CD4-positive, CD25-positive, alpha-beta regulatory T cell (primary cell): ENCODE results near the gene CDK2. TPM values are rescaled to one million over a fixed set of nuclear protein-coding genes. Genes with fewer than 3 reads are reported as not detected.
"Not testable (repeated sequence)": the region's sequence is repeated elsewhere in the genome, so short reads cannot be mapped to it uniquely, and the experiment has no call there.

Source experiments
- ATAC-seq, 2 donors: fragments of 150-1000 bp; cut with Tn5 transposase; one replicate each; pipeline ENCODE4 v1.10.0; 2021; ENCODE audit warnings: low read depth in 2 of 2, moderate number of reproducible peaks in 2 of 2, moderate library complexity in 1 of 2
- DNase-seq, 3 donors: peaks; one replicate each; pipeline versions ENCODE4 v3.0.0 to v3.0.0-alpha.2; 2012 to 2022; ENCODE audit warnings: mixed read lengths in 1 of 3
- H3K27ac ChIP-seq: one replicate; pipeline ENCODE4 v1.7.0; 2013; ENCODE audit warnings: mild to moderate bottlenecking, low read length; ENCODE audit not compliant: insufficient read depth, poor library complexity, severe bottlenecking
- H3K27me3 ChIP-seq: one replicate; pipeline ENCODE4 v1.7.0; 2013; ENCODE audit warnings: low read length; ENCODE audit not compliant: control insufficient read depth, insufficient read depth
- H3K36me3 ChIP-seq: one replicate; pipeline ENCODE4 v1.7.0; 2013; ENCODE audit warnings: mild to moderate bottlenecking, low read length, moderate library complexity; ENCODE audit not compliant: control insufficient read depth, insufficient read depth
- H3K4me1 ChIP-seq: 2 replicates; pipeline ENCODE4 v1.7.0; 2013; ENCODE audit warnings: mild to moderate bottlenecking, low read length; ENCODE audit not compliant: insufficient read depth, control insufficient read depth, poor library complexity, severe bottlenecking
- H3K4me3 ChIP-seq: one replicate; pipeline ENCODE4 v1.7.0; 2013; ENCODE audit warnings: low read depth, mild to moderate bottlenecking, low read length, moderate library complexity
- H3K9me3 ChIP-seq, 2 experiments: 1 replicate in 1 of 2; 2 replicates in 1 of 2; pipeline ENCODE4 v1.7.0; 2013; ENCODE audit warnings: low read length in 2 of 2, mild to moderate bottlenecking in 1 of 2, moderate library complexity in 1 of 2; ENCODE audit not compliant: control insufficient read depth in 2 of 2
- H3K27ac Mint-ChIP-seq, 3 donors: one replicate each; pipeline ENCODE4 v1.8.0; 2020 to 2022; ENCODE audit warnings: mild to moderate bottlenecking in 3 of 3, mixed read lengths in 3 of 3, moderate library complexity in 2 of 3
- H3K27me3 Mint-ChIP-seq: one replicate; pipeline ENCODE4 v1.8.0; 2022; ENCODE audit warnings: mild to moderate bottlenecking, mixed read lengths
- H3K36me3 Mint-ChIP-seq: one replicate; pipeline ENCODE4 v1.8.0; 2020; ENCODE audit warnings: mixed read lengths
- H3K4me1 Mint-ChIP-seq, 4 donors: one replicate each; pipeline ENCODE4 v1.8.0; 2020 to 2022; ENCODE audit warnings: mixed read lengths in 4 of 4, mild to moderate bottlenecking in 1 of 4
- H3K4me3 Mint-ChIP-seq, 4 donors: one replicate each; pipeline ENCODE4 v1.8.0; 2020 to 2022; ENCODE audit warnings: mild to moderate bottlenecking in 4 of 4, mixed read lengths in 4 of 4, moderate library complexity in 3 of 4
- H3K9me3 Mint-ChIP-seq, 7 donors: one replicate each; pipeline ENCODE4 v1.8.0; 2020 to 2022; ENCODE audit warnings: mixed read lengths in 7 of 7, mild to moderate bottlenecking in 3 of 7, moderate library complexity in 2 of 7
- polyA plus RNA-seq, 4 donors: library from polyadenylated mRNA; unstranded; fragments of 300-500 nt; fragmentation: Illumina TruSeq; gene quantifications; one replicate each; pipeline ENCODE4 v1.2.3, GENCODE V29; 2021
- total RNA-seq: library from RNA; stranded (reverse); gene quantifications from one replicate; pipeline ENCODE4 v1.2.3, GENCODE V29; 2022

Gene CDK2
- total and polyA plus RNA-seq, 5 donors from 2014 or later, result 8.4 to 28.0 (median 10.7) TPM

- Histone ChIP-seq H3K4me1 (peaks cover 18% of the 10 kb centered on the region), H3K4me3 (peak overlapping the region; percentile 81), H3K27ac (peak overlapping the region; percentile 50), H3K27me3 (no peaks in the 10 kb centered on the region), H3K9me3 (no peaks in the 10 kb centered on the region), H3K36me3 (peaks cover 33% of the 10 kb centered on the region)
- peak overlapping the region; percentile 83 to 89 (median 88) for H3K4me3 Mint-ChIP-seq
- peak overlapping the region; percentile 76 to 91 (median 76) for H3K27ac Mint-ChIP-seq
- no peaks in the 10 kb centered on the region for H3K9me3 Mint-ChIP-seq
- ATAC-seq, result peak; percentile 71 to 81
- DNase-seq, result peak; percentile 63 to 88 (median 84)
- peaks cover 21% of the 10 kb centered on the region for H3K36me3 Mint-ChIP-seq
- peaks cover 6 to 37% (median 26%) of the 10 kb centered on the region in 4 donors for H3K4me1 Mint-ChIP-seq
- no peaks in the 10 kb centered on the region for H3K27me3 Mint-ChIP-seq
These were observed 29.6 kb downstream of the CDK2 start for GRCh38 chr12:55996201-55996714.

- Mint-ChIP-seq H3K9me3 (no peaks in the 10 kb centered on the region), H3K4me1 (peaks cover 6 to 37% (median 26%) of the 10 kb centered on the region in 4 donors), H3K4me3 (peak within 1 kb of the TSS; percentile 83 to 89 (median 88)), H3K27me3 (no peaks in the 10 kb centered on the region), H3K27ac (peak within 1 kb of the TSS; percentile 76 to 91 (median 91)), H3K36me3 (peaks cover 17% of the 10 kb centered on the region)
- Histone ChIP-seq H3K36me3 (peaks cover 28% of the 10 kb centered on the region), H3K27ac (peak within 1 kb of the TSS; percentile 50), H3K4me3 (peak within 1 kb of the TSS; percentile 81), H3K27me3 (no peaks in the 10 kb centered on the region), H3K9me3 (no peaks in the 10 kb centered on the region), H3K4me1 (peaks cover 18% of the 10 kb centered on the region)
- peak in 2 of 3 donors; percentile 45 to 78 for DNase-seq
- ATAC-seq, result peak; percentile 33 to 38
These were observed 30.3 kb downstream of the CDK2 start, which contains the start of gene SUOX for GRCh38 chr12:55996715-55997534. Gene SUOX (plus strand): TSS chr12:55997276. CDS start chr12:56002222, 4,946 bp downstream.

- Histone ChIP-seq H3K27ac (peak overlapping the region; percentile 50), H3K36me3 (peaks cover 22% of the 10 kb centered on the region), H3K4me1 (peaks cover 18% of the 10 kb centered on the region), H3K27me3 (no peaks in the 10 kb centered on the region), H3K4me3 (peak overlapping the region; percentile 81), H3K9me3 (no peaks in the 10 kb centered on the region)
- peak in 1 of 2 donors; percentile 30 for ATAC-seq
- peaks cover 6 to 37% (median 26%) of the 10 kb centered on the region in 4 donors for H3K4me1 Mint-ChIP-seq
- peak overlapping the region; percentile 83 to 89 (median 88) for H3K4me3 Mint-ChIP-seq
- no peaks in the 10 kb centered on the region for H3K27me3 Mint-ChIP-seq
- H3K9me3 Mint-ChIP-seq, result no peaks in the 10 kb centered on the region
- H3K27ac Mint-ChIP-seq, result peak overlapping the region in 2 of 3 donors; percentile 87 to 91
- peaks cover 11% of the 10 kb centered on the region for H3K36me3 Mint-ChIP-seq
- no peak for DNase-seq
These were observed 30.9 kb downstream of the CDK2 start for GRCh38 chr12:55997535-55997859.

GRCh38 chr12:55999522-55999921, 32.9 kb downstream of the CDK2 start:
- H3K4me1 ChIP-seq, result peaks cover 18% of the 10 kb centered on the region
- H3K4me3 ChIP-seq, H3K27ac ChIP-seq, H3K27me3 Mint-ChIP-seq, H3K27me3 ChIP-seq, H3K9me3 ChIP-seq, H3K36me3 Mint-ChIP-seq, ATAC-seq, H3K36me3 ChIP-seq, H3K9me3 Mint-ChIP-seq: not testable (repeated sequence)
- peak in 1 of 3 donors; percentile 57 for DNase-seq
- H3K27ac Mint-ChIP-seq, result peak overlapping the region; percentile 37 to 69 (median 38)
- H3K4me3 Mint-ChIP-seq, result peak overlapping the region; percentile 39 to 62 (median 48)
- H3K4me1 Mint-ChIP-seq, result peaks cover 6 to 41% (median 27%) of the 10 kb centered on the region in 4 donors

GRCh38 chr12:55999999-56000540, 33.4 kb downstream of the CDK2 start:
- H3K27ac ChIP-seq, H3K36me3 Mint-ChIP-seq, H3K9me3 ChIP-seq, H3K27me3 ChIP-seq, ATAC-seq, H3K4me3 ChIP-seq, DNase-seq, H3K36me3 ChIP-seq, H3K27me3 Mint-ChIP-seq, H3K9me3 Mint-ChIP-seq: not testable (repeated sequence)
- Mint-ChIP-seq H3K4me1 (peaks cover 6 to 44% (median 29%) of the 10 kb centered on the region in 4 donors), H3K4me3 (peak overlapping the region in 1 of 4 donors; percentile 51), H3K27ac (peak overlapping the region in 1 of 3 donors; percentile 69)
- peaks cover 18% of the 10 kb centered on the region for H3K4me1 ChIP-seq

- Mint-ChIP-seq H3K4me1 (peaks cover 0 to 44% (median 29%) of the 10 kb centered on the region in 4 donors), H3K4me3 (peak overlapping the region in 2 of 4 donors; percentile 18 to 39), H3K9me3 (no peaks in the 10 kb centered on the region), H3K27me3 (no peaks in the 10 kb centered on the region), H3K36me3 (no peaks in the 10 kb centered on the region), H3K27ac (peak overlapping the region in 2 of 3 donors; percentile 27 to 63)
- no peak for DNase-seq
- Histone ChIP-seq H3K27me3 (no peaks in the 10 kb centered on the region), H3K36me3 (no peaks in the 10 kb centered on the region), H3K9me3 (no peaks in the 10 kb centered on the region), H3K27ac (no peak overlapping the region), H3K4me1 (peaks cover 10% of the 10 kb centered on the region), H3K4me3 (no peak overlapping the region)
- no peak for ATAC-seq
These were observed 35.0 kb downstream of the CDK2 start for GRCh38 chr12:56001487-56002100.

GRCh38 chr12:56003376-56003775, 36.7 kb downstream of the CDK2 start:
- not testable (repeated sequence) for H3K4me1 ChIP-seq, H3K9me3 ChIP-seq, H3K4me3 ChIP-seq, H3K4me3 Mint-ChIP-seq, DNase-seq, ATAC-seq, H3K27me3 Mint-ChIP-seq, H3K36me3 Mint-ChIP-seq, H3K36me3 ChIP-seq, H3K9me3 Mint-ChIP-seq, H3K27me3 ChIP-seq, H3K27ac ChIP-seq
- H3K27ac Mint-ChIP-seq, result peak overlapping the region in 2 of 3 donors; percentile 7 to 36
- peaks cover 0 to 40% (median 29%) of the 10 kb centered on the region in 4 donors for H3K4me1 Mint-ChIP-seq
